Suprapubic skin (tissue), 4 donors: Measurements from ENCODE around the gene SGF29.

Experiments used
- CTCF ChIP-seq, 2 donors: fragments of 200-600 bp in 1 of 2; fragments of 450-650 bp in 1 of 2; sonication (generic) in 1 of 2; IDR thresholded peaks; one replicate each; pipeline ENCODE4 v1.5.1; 2016 to 2019; ENCODE audit warnings: antibody characterized with exemption in 2 of 2, mild to moderate bottlenecking in 1 of 2, moderate library complexity in 1 of 2
- POLR2A ChIP-seq, 2 donors: fragments of 450-650 bp; IDR thresholded peaks; one replicate each; pipeline ENCODE4 v1.6.1; 2017; ENCODE audit warnings: antibody characterized with exemption in 2 of 2, mild to moderate bottlenecking in 2 of 2, moderate library complexity in 2 of 2
- POLR2AphosphoS5 ChIP-seq, 3 donors: sonication (generic); formaldehyde crosslinking; IDR thresholded peaks; one replicate each; pipeline ENCODE4 v1.6.1; 2017; ENCODE audit warnings: antibody characterized with exemption in 3 of 3

- TF ChIP-seq POLR2AphosphoS5 (IDR thresholded peaks at IDR 0.05) (no peak), CTCF (IDR thresholded peaks at IDR 0.05) (no peak), POLR2A (IDR thresholded peaks at IDR 0.05) (no peak)
These were observed 5.4 kb upstream of the SGF29 start for GRCh38 chr16:28548306-28548802.
